Adrenal gland (tissue), 12 donors: ENCODE data around the gene TBL1Y. TPM values are rescaled to one million over a fixed set of nuclear protein-coding genes. Genes with fewer than 3 reads are reported as not detected.

Source experiments
- DNase-seq, 7 donors: peaks; one replicate each; pipeline ENCODE4 v3.0.0-alpha.2; 2019 to 2020
- H3K27ac ChIP-seq, 5 donors: fragments of 200-600 bp; sonication (generic) in 4 of 5; 1 replicate in 3 of 5; 2 replicates in 2 of 5; pipeline versions ENCODE4 v1.5.1 to v1.8.0; 2016 to 2020; ENCODE audit warnings: mild to moderate bottlenecking in 1 of 5
- H3K27me3 ChIP-seq: fragments of 200-600 bp; 2 replicates; pipeline ENCODE4 v1.8.0; 2021
- H3K36me3 ChIP-seq, 2 donors: fragments of 200-600 bp; replicated peaks in 1 of 2; 1 replicate in 1 of 2; 2 replicates in 1 of 2; pipeline versions ENCODE4 v1.5.1 to v1.8.0; 2018 to 2022
- H3K4me1 ChIP-seq, 2 donors: fragments of 200-600 bp; replicated peaks in 1 of 2; 1 replicate in 1 of 2; 2 replicates in 1 of 2; pipeline versions ENCODE4 v1.5.1 to v1.8.0; 2018 to 2021
- H3K4me3 ChIP-seq, 4 donors: fragments of 200-600 bp; sonication (generic) in 3 of 4; one replicate each; pipeline ENCODE4 v1.5.1; 2016 to 2018
- H3K9me3 ChIP-seq, 3 donors: fragments of 200-600 bp; sonication (generic) in 1 of 3; replicated peaks in 1 of 3; 1 replicate in 2 of 3; 2 replicates in 1 of 3; pipeline versions ENCODE4 v1.5.1 to v1.8.0; 2016 to 2021
- CTCF ChIP-seq, 6 experiments: fragments of 450-650 bp in 4 of 6; fragments of 200-600 bp in 2 of 6; sonication (generic) in 1 of 6; IDR thresholded peaks; 1 replicate in 5 of 6; 2 replicates in 1 of 6; pipeline versions ENCODE4 v1.5.1 to v1.8.0; 2016 to 2021; ENCODE audit warnings: antibody characterized with exemption in 6 of 6, mild to moderate bottlenecking in 2 of 6, moderate library complexity in 1 of 6
- POLR2A ChIP-seq, 2 donors: fragments of 450-650 bp; IDR thresholded peaks; one replicate each; pipeline ENCODE4 v1.6.1; 2017; ENCODE audit warnings: antibody characterized with exemption in 2 of 2, mild to moderate bottlenecking in 2 of 2, moderate library complexity in 1 of 2
- WGBS, 4 donors: extraction: QIAGEN DNeasy Blood & Tissue Kit in 2 of 4; methylation state at CpG; one replicate each; pipeline versions ENCODE4 v1.1.5 to v1.1.7; 2013 to 2017; 5-methylcytosine and 5-hydroxymethylcytosine counted together
- intact Hi-C, 2 donors: fragments of 100-400 bp; cut with DNase I; formaldehyde crosslinking; loops; one replicate each; pipeline versions ENCODE4 v1.14.1 to v1.15.0; 2022 to 2023
- polyA plus RNA-seq, 3 donors: library from polyadenylated mRNA; stranded (reverse); fragments of 200-250 nt in 2 of 3; fragments of 350-450 nt in 1 of 3; fragmentation: Illumina TruSeq in 1 of 3; extraction: RNeasy Lipid Tissue Mini Kit (QIAGEN cat#74804) in 1 of 3; gene quantifications; one replicate each; pipeline ENCODE4 v1.2.3, GENCODE V29; 2013 to 2014
- total RNA-seq, 9 donors: library from RNA; depleted of rRNA in 4 of 9; stranded (reverse); fragments of >200 nt in 4 of 9; fragments of 120-200 nt in 1 of 9; fragmentation: NEBNext Ultra II Directional in 1 of 9; extraction: Animal tissue kit (Norgen Biotek cat#: 25700) in 1 of 9; gene quantifications; one replicate each; pipeline versions ENCODE4 v1.1.0 to v1.2.4, GENCODE V29; 2013 to 2023
- donor health status: healthy with polysubstance abuse.
- donor health status: Bipolar disorder and iron deficiency.
- donor health status: DM: yes; HTN: yes; CAD: no.
- donor health status: DM: no; HTN: no; CAD: no.
- donor health status: DM: no; HTN: no; CAD: no.
- donor health status: DM: yes; HTN: yes; CAD: no.

Gene TBL1Y
- total and polyA plus RNA-seq, 12 donors = 0.15 to 0.78 TPM; not detected in 10

- TF ChIP-seq POLR2A (IDR thresholded peaks at IDR 0.05) (no peak), CTCF (IDR thresholded peaks at IDR 0.05) (no peak)
- 58 to 65% methylated on average over 2 to 3 of the region's 3 CpGs; no CpG with 5 or more reads in 2 of the 4 donors for WGBS, 4 donors
- Histone ChIP-seq H3K9me3 (no peaks in the 10 kb centered on the region), H3K27me3 (no peaks in the 10 kb centered on the region), H3K4me3 (no peak overlapping the region), H3K36me3 (no peaks in the 10 kb centered on the region), H3K27ac (no peak overlapping the region), H3K4me1 (no peaks in the 10 kb centered on the region)
- intact Hi-C loops = no loop called here
- no peak for DNase-seq
Measured at GRCh38 chrY:7128211-7128610, 217.7 kb downstream of the TBL1Y start.

Other genes starting within 250 kb of the TBL1Y start
- gene AMELY, start 1.1 kb downstream of the TBL1Y start, total RNA-seq = not detected
- gene AMELY, start 1.1 kb downstream of the TBL1Y start, polyA plus RNA-seq = not detected